Parathyroid adenoma (tissue), 2 donors: ENCODE measurements around the gene ANXA4.
A peak's percentile ranks its signal among the peaks of the same experiment; 100 is the strongest.

ENCODE experiments used
- H2AFZ ChIP-seq: fragments of 300-600 bp; sonication (generic); one replicate; pipeline ENCODE4 v1.7.0; 2017; ENCODE audit warnings: antibody characterized with exemption, mild to moderate bottlenecking
- H3K27ac ChIP-seq: fragments of 300-600 bp; sonication (generic); one replicate; pipeline ENCODE4 v1.7.0; 2017
- H3K27me3 ChIP-seq: fragments of 300-600 bp; sonication (generic); one replicate; pipeline ENCODE4 v1.7.0; 2017; ENCODE audit warnings: low read length; ENCODE audit not compliant: control insufficient read depth, insufficient read depth
- H3K36me3 ChIP-seq: fragments of 300-600 bp; sonication (generic); one replicate; pipeline ENCODE4 v1.7.0; 2017; ENCODE audit warnings: low read length; ENCODE audit not compliant: control insufficient read depth, insufficient read depth
- H3K4me1 ChIP-seq: fragments of 300-600 bp; sonication (generic); one replicate; pipeline ENCODE4 v1.7.0; 2017; ENCODE audit warnings: control low read depth
- H3K4me2 ChIP-seq: fragments of 300-600 bp; sonication (generic); one replicate; pipeline ENCODE4 v1.7.0; 2017; ENCODE audit warnings: low read length
- H3K4me3 ChIP-seq: fragments of 300-600 bp; sonication (generic); one replicate; pipeline ENCODE4 v1.7.0; 2017; ENCODE audit warnings: low read depth, low read length
- H3K79me2 ChIP-seq: fragments of 300-600 bp; sonication (generic); one replicate; pipeline ENCODE4 v1.7.0; 2017; ENCODE audit warnings: control low read depth
- H3K9ac ChIP-seq: fragments of 300-600 bp; sonication (generic); one replicate; pipeline ENCODE4 v1.7.0; 2017; ENCODE audit warnings: mild to moderate bottlenecking
- H3K9me3 ChIP-seq: fragments of 300-600 bp; sonication (generic); one replicate; pipeline ENCODE4 v1.7.0; 2017; ENCODE audit warnings: low read length; ENCODE audit not compliant: control insufficient read depth
- TF ChIP-seq, protein P1 (sequence below): fragments of 300-600 bp; sonication (generic); IDR thresholded peaks from one replicate; pipeline ENCODE4 v1.7.0; 2017; ENCODE audit warnings: antibody characterized with exemption, mild to moderate bottlenecking
- donor health status: primary hyperparathyroidism.

Gene ANXA4

DNA sequence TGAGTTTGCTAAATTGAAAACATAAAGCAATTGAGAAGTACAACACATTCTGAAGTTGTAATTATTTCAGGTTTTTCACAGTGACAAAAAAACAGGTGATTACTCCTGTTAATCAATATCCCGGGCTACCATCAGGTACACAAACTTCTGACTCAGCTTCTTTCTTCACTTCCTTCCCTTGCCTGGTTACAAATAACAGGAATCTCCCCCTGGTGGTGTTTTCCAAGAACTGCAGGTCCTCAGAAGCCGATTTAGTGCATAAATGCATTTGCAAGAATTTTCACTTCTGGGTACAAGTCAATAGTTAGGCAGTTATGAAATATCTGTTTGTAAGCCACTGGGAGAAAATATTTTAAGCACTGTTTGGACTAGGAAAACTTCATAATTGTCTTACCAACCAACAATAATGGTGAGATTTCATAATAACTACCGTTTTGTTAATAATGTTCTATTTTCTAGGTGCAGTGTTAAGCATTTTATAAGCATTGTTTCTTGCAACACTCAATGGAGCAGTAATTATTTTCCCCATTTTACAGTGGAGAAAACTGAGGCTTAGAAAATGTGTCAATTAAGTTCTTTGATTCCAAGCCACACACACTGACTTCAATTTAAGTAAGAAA is 75.1 kb downstream of the ANXA4 start:
- TF ChIP-seq, protein P1, sequence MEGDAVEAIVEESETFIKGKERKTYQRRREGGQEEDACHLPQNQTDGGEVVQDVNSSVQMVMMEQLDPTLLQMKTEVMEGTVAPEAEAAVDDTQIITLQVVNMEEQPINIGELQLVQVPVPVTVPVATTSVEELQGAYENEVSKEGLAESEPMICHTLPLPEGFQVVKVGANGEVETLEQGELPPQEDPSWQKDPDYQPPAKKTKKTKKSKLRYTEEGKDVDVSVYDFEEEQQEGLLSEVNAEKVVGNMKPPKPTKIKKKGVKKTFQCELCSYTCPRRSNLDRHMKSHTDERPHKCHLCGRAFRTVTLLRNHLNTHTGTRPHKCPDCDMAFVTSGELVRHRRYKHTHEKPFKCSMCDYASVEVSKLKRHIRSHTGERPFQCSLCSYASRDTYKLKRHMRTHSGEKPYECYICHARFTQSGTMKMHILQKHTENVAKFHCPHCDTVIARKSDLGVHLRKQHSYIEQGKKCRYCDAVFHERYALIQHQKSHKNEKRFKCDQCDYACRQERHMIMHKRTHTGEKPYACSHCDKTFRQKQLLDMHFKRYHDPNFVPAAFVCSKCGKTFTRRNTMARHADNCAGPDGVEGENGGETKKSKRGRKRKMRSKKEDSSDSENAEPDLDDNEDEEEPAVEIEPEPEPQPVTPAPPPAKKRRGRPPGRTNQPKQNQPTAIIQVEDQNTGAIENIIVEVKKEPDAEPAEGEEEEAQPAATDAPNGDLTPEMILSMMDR: peak; percentile 98
- H3K4me3 ChIP-seq: peak overlapping the region; percentile 7
- H3K27me3 ChIP-seq: no peaks in the 10 kb centered on the region
- no peaks in the 10 kb centered on the region for H3K9me3 ChIP-seq
- H3K27ac ChIP-seq: no peak overlapping the region
- H2AFZ ChIP-seq: no peak overlapping the region
- H3K4me2 ChIP-seq: peak overlapping the region; percentile 31
- H3K36me3 ChIP-seq: no peaks in the 10 kb centered on the region
- H3K79me2 ChIP-seq: peaks cover 3% of the 10 kb centered on the region
- no peak overlapping the region for H3K9ac ChIP-seq
- H3K4me1 ChIP-seq: peaks cover 6% of the 10 kb centered on the region

DNA sequence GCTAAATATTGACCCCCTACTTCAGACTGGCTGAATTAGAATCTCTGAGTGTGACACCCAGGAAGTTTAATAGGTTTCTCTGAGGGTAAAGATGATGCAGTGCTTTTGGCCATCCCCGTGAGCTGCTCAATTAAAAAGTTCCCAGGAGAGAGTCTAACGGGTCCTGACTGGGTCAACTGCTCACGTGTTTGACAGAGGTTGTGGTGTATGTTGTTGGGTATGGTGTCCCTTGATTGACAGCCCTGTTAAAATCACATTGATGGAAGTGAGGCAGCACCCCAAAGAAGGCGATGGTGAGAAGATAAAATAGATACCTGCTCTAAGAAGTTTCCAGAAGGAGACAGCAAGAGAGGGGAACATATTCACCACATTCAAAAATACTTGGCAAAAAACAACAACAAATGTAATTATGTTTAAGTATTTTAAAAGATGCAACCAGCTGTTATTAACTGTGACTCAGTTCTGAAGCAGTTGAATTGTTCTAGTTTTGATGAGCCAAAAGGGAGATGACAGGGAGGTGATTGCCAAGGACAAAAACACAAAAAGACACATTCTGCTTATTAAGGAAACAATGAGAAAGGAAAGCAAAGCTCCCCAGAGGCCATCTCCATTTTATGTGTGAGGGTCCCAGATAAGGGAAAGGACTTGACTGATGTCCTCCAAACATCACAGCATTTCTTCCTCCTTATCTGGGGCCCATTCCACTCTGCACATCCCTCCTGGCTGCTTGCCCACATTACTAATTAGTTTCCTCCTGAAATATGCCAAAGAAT is 76.0 kb downstream of the ANXA4 start:
- no peaks in the 10 kb centered on the region for H3K9me3 ChIP-seq
- H3K36me3 ChIP-seq: no peaks in the 10 kb centered on the region
- no peak overlapping the region for H2AFZ ChIP-seq
- no peak overlapping the region for H3K4me3 ChIP-seq
- no peak overlapping the region for H3K27ac ChIP-seq
- TF ChIP-seq, protein P1: no peak
- no peak overlapping the region for H3K4me2 ChIP-seq
- H3K27me3 ChIP-seq: no peaks in the 10 kb centered on the region
- peaks cover 3% of the 10 kb centered on the region for H3K79me2 ChIP-seq
- H3K4me1 ChIP-seq: peaks cover 2% of the 10 kb centered on the region
- H3K9ac ChIP-seq: no peak overlapping the region

DNA sequence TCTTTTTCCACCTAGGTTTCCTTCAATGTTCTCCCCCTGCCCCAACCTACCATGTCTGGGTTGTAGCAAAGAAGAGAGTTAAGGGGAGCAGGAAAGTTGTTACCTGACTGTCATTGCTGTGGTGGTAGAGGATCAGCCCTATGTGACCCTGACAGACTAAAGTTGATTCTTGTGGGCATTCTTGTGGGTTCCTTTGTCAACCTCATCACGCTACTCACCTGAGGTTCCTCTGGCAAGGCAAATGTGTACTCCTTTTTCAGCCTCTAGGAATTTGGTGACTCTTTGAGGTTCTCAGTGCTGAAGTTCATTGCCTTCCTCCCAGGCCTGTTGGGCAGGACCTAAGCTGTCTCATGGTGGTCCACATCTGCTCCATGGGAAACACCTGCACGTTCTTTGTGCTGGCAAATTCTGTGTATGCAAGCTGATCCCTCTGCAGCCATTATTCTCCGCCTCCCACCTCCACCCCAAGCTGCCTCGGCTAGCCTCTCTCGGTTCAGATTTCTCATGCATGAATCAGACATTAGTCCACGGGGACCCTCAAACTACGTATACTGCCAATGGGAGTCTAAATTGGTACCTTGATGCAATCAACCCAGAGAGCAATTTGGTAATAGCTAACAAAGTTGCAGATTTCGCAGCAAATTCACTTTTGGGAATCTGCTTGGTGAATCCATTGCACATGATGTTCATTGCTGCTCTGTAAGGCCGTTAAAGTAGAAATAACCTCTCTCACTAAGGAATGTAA is 86.0 kb downstream of the ANXA4 start:
- Histone ChIP-seq H3K27me3 (no peaks in the 10 kb centered on the region), H3K4me1 (no peaks in the 10 kb centered on the region), H3K4me3 (no peak overlapping the region), H3K4me2 (no peak overlapping the region), H3K27ac (no peak overlapping the region), H3K9ac (no peak overlapping the region), H2AFZ (no peak overlapping the region), H3K9me3 (no peaks in the 10 kb centered on the region), H3K36me3 (no peaks in the 10 kb centered on the region), H3K79me2 (peaks cover 7% of the 10 kb centered on the region)
- TF ChIP-seq, protein P1: no peak

DNA sequence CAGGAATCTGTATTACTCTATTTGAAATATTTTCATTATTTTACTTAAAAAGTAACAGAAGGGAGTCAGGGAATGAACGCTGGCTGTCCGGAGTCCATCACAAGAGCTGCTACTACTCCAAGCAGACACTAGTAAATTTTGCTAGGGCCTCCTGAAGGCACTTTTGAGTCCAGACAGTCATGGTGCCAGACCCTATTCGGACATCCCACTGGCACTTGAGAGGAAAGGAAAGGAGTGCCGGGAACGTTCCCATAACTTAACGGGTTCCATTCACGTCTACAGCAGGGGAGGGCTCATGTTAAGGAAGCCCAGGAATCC is 87.0 kb downstream of the ANXA4 start:
- H3K4me1 ChIP-seq: no peaks in the 10 kb centered on the region
- H3K4me2 ChIP-seq: peak overlapping the region; percentile 93
- H2AFZ ChIP-seq: peak overlapping the region; percentile 68
- no peaks in the 10 kb centered on the region for H3K9me3 ChIP-seq
- TF ChIP-seq, protein P1: no peak
- peak overlapping the region; percentile 88 for H3K27ac ChIP-seq
- no peaks in the 10 kb centered on the region for H3K36me3 ChIP-seq
- peak overlapping the region; percentile 78 for H3K4me3 ChIP-seq
- no peak overlapping the region for H3K9ac ChIP-seq
- no peaks in the 10 kb centered on the region for H3K27me3 ChIP-seq
- H3K79me2 ChIP-seq: peaks cover 7% of the 10 kb centered on the region
